GM21723 (cell line): ENCODE results near the gene NRAP.

ENCODE experiments used
- ATAC-seq: cut with Tn5 transposase; IDR thresholded peaks from one replicate; pipeline ENCODE4 v1.9.1; 2021; ENCODE audit warnings: mild to moderate bottlenecking, moderate library complexity; ENCODE audit not compliant: unreplicated experiment

NRAP gene

DNA sequence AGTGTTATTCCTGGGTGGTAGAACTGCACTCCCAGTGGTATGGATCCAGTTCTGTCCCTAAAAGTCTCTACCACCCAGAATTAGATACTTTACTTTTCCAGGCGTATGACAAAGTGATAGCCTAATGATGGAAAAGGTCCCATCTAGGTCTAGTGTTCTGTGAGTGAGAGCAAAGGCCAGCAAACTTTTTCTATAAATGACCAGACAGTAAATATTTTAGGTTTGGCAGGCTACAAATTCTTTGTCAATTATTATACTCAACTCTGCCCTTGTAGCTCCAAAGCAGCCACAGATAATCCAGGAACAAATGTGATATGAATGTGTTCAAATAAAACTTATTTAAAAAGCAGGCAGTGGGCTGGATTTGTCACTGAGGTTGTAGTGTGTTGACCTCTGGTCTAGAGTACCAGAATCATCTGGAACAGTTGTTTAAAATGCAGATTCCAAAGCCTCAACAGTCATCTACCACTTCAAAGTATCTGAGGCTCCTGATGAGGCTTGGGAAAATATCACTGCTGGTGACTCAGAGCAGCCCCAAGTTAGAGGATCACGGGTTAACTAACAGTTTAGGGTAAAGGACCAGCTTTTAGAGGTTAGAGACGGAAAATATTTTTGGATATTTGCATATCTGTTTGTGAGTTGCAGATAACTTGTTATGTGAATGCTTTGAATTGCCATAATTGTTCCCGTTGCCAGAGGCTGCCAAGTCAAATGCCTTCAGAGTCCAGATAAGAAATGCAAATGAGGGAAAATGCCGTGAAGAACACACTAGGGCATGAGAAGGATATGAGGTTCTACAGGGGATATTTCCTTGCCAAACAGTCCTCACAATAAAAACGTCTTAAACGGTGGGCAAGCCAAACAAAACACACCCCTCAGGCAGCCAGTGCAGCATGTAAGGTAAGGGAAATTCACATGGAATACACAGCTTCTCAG lies 19.4 kb downstream of the NRAP start:
- no peak for ATAC-seq

DNA sequence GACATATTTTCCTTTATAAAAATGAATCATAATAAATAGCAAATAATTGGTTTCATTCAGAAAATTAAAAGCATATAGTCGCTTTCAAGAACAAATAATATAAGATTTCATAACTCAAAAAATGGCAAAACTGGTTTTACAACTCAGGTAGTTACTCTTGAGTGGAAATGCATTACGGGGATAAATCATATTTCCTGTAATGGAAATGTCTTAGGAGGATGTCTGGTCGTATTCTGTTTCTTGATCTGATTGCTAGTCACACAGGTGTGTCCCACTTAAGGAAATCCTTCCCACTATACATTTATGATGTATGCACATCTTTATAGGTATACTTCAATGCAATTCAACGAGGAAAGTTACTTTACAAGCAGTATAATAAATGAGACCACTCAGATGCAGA lies 20.7 kb downstream of the NRAP start:
- ATAC-seq, result no peak

DNA sequence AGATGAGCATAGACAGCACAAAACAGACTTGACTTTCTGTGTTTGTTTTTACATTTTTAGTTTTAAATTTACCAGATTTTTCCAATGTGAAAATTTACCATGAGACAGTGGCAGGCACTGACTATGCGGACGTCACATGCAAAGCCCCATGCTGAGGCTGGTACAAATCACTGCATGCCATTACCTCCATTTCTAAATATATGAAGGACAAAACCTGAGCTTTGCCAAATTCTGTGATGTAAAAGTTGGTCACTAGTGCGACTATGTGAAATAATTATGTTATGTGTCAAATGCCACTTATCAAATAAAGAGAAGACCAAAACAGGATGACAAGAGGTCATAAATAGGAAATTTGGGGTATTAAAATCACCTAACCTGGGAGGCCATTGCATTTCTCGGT lies 22.1 kb downstream of the NRAP start:
- no peak for ATAC-seq

GRCh38 chr10:113639966-113640365 lies 23.9 kb downstream of the NRAP start:
- ATAC-seq, result no peak

DNA sequence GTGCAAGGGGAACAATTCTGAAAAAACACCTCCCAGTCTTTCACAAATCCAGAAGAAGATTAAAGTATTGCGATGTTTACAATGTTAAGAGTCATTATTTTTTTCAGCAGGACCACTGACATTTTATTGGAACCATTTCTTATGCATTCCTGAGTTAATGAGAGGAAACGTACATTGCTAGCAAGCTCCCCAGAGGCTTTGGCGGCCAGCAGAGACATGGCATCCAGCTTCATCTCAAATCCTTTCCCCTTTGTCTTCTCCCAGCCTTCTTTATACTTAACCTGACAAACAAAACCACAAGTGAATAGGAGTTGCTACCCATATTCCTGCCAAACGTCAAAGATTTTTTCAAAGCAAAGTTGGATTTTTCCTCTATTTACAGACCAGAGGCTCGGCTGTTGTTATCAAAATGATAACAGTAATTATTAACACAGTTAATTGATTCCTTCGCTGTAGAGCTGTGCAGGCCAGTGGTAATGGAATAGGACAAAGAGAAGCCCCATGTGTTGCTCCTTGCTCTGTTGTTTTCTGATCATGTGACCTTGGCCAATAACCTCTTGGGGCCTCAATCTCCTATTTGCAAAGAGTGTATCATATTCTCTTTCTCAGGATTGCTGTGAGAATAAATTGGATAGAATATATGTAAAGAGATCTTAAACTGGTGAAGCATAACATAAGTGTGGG lies 32.0 kb downstream of the NRAP start:
- no peak for ATAC-seq

GRCh38 chr10:113630929-113631533 lies 32.8 kb downstream of the NRAP start:
- no peak for ATAC-seq

DNA sequence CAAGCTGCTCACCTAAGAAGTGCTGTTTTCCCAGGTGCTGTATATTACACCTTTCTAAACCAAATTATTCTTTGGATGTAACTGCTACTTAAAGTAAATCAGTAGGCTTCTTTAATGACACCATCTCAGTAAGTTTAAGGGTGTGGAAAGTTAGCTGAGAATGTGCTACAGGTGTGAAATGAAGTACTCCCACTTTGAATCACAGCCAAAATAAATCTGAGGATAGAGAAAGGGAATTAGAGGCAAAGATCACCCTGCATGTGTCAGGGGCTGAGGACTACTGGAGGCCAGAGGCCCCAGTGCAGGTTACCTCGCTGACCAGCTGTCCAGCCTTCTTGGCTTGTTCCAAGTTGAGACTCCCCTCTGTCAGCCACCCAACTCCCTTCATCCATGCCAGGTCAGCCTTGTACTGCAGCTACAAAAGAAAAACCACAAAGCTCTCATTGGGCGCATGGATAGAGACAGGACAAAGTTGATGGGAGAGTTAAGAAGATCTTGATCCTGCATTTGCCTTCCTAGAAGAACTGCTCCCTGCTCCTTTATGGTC lies 35.2 kb downstream of the NRAP start:
- no peak for ATAC-seq

- no peak for ATAC-seq
Observed at GRCh38 chr10:113627836-113628235, 36.0 kb downstream of the NRAP start.

- no peak for ATAC-seq
Observed at GRCh38 chr10:113626809-113627355, 37.0 kb downstream of the NRAP start.

GRCh38 chr10:113625461-113626186 lies 38.2 kb downstream of the NRAP start:
- no peak for ATAC-seq

DNA sequence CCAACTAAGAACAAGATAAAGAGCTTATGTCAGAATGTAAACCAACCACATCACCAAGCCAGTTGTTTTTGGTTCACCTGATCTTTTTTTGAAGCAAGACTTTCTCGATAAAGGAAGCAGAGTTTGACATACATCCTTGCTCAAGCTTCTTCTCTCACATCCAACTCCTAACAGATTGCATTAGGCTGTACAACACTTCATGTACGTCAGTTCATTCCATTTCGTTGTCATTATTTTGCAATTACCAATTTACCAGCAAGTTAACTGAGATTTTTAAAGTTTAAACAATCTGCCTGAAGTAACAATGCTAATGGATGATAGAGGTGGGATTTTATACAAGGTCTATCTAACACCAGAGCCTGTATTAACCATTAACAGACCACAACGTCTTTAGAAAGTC lies 41.0 kb downstream of the NRAP start:
- ATAC-seq, result no peak

- ATAC-seq, result no peak
Observed at GRCh38 chr10:113621799-113622198, 42.0 kb downstream of the NRAP start.

GRCh38 chr10:113620936-113621335 lies 42.9 kb downstream of the NRAP start:
- ATAC-seq, result no peak

GRCh38 chr10:113620511-113620910 lies 43.3 kb downstream of the NRAP start:
- no peak for ATAC-seq

DNA sequence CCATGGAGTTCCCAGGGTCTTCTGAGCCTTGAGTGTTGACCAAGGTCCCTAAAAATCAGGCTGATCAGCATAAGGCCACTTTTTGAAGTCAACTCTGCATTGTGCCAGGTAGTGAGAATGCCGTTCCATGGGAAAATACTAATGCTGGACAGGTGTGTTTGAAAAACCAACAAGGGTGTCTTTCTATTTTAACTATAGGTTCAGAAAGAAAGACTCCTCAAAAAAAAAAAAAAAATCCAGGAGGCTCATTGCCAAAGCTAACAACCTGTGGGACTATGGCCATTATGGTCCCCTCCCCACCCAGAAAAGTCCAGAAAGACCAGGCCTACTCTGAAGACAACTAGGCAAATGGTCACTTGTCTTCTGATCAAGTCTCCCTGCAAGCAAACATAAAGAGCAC lies 44.4 kb downstream of the NRAP start:
- ATAC-seq, result no peak

- ATAC-seq, result no peak
Observed at GRCh38 chr10:113618338-113618737, 45.5 kb downstream of the NRAP start.

DNA sequence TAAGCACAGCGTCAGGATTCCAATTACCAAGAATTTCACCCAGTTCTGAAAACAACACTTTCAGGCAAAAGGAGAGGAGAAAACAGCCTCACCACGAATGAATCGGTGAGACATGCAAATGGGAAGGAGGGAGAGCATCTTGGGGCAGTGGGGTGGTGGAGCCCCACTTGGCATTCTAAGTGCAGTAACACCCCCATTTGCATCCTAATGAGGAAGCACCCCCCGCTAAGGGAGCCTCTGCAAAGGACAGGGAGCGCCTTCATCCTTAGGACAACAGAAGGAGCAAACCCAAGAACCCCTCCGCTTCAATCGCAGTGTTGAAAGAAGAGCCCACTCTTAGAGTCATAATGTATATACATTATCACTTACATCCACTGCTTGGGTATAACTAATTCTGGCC lies 46.8 kb downstream of the NRAP start:
- ATAC-seq, result no peak

- ATAC-seq, result no peak
Observed at GRCh38 chr10:113616244-113617074, 47.4 kb downstream of the NRAP start.

DNA sequence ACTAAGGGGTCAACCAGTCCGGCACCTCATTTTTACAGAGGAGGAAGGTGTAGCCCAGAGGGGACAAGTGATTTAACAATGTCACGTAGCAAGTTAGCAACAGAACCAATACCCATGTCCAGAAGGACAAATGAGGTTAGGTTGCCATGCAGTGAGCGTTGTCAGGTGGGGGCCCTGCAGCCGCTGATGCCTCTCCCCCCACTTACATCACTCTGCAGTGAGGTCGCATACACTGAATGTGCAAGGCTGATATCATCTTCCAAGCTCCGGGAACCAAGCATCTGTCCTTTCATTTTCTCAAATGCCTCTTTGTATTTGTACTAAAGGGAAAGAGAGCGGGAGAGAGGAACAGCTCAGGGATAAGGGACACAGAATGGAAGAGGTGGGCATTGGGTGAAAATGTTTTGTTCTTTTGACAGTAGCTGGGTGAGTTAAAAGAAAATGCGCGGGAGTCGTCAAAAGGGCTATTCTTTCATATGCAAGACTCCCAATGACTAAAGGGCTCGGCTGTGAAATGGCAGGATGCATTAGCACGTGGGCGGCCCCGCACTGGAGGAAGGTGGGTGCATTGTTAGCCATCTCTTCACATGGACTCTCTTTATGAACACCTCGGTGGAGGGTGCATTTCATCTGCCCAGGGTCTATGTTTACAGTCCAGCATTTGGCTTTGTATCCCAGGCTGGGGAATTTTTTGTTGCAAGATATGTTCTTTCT lies 49.7 kb downstream of the NRAP start:
- ATAC-seq, result no peak
